ENCODE results near the gene SLC13A3.

Gene SLC13A3

DNA sequence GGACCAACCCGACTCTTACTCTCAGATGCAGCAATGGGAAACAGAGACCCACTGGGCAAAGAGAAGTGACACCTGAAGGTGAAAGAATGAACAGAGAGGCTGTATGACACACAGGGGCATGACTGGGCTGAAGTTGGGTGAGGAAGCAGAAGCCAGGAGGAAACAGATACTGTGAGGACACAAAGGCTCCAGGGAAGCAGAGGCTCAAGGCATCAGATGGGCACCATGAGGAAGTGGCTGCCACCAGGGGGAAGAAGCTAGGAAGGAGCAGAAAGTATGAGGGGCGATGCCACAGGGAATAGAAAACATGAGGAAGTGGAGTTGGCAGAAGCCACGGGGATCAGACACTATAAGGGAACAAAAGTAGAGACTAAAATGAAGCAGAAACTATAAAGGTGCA is 69.9 kb downstream of the SLC13A3 start:
- no peak for TF ChIP-seq CEBPB (IDR thresholded peaks at IDR 0.05)
- TF ChIP-seq FOXM1 (IDR thresholded peaks at IDR 0.05; ENCODE audit: borderline replicate concordance, low read depth): no peak
- no peak for TF ChIP-seq EGR1 (IDR thresholded peaks at IDR 0.05)
- no peak for TF ChIP-seq TEAD4 (IDR thresholded peaks at IDR 0.05)
- no peak for TF ChIP-seq MAX (IDR thresholded peaks at IDR 0.05)
- TF ChIP-seq CREB1 (IDR thresholded peaks at IDR 0.05; ENCODE audit: low read depth): no peak
- no peak for TF ChIP-seq ZBTB7A (IDR thresholded peaks at IDR 0.05; ENCODE audit: low read depth)
- TF ChIP-seq, protein P1, sequence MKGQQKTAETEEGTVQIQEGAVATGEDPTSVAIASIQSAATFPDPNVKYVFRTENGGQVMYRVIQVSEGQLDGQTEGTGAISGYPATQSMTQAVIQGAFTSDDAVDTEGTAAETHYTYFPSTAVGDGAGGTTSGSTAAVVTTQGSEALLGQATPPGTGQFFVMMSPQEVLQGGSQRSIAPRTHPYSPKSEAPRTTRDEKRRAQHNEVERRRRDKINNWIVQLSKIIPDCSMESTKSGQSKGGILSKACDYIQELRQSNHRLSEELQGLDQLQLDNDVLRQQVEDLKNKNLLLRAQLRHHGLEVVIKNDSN (IDR thresholded peaks at IDR 0.05): no peak
- no peak for TF ChIP-seq RAD21 (IDR thresholded peaks at IDR 0.05; ENCODE audit: low read depth)
- TF ChIP-seq TCF12 (IDR thresholded peaks at IDR 0.05; ENCODE audit: low read depth): no peak
- TF ChIP-seq, protein P2, sequence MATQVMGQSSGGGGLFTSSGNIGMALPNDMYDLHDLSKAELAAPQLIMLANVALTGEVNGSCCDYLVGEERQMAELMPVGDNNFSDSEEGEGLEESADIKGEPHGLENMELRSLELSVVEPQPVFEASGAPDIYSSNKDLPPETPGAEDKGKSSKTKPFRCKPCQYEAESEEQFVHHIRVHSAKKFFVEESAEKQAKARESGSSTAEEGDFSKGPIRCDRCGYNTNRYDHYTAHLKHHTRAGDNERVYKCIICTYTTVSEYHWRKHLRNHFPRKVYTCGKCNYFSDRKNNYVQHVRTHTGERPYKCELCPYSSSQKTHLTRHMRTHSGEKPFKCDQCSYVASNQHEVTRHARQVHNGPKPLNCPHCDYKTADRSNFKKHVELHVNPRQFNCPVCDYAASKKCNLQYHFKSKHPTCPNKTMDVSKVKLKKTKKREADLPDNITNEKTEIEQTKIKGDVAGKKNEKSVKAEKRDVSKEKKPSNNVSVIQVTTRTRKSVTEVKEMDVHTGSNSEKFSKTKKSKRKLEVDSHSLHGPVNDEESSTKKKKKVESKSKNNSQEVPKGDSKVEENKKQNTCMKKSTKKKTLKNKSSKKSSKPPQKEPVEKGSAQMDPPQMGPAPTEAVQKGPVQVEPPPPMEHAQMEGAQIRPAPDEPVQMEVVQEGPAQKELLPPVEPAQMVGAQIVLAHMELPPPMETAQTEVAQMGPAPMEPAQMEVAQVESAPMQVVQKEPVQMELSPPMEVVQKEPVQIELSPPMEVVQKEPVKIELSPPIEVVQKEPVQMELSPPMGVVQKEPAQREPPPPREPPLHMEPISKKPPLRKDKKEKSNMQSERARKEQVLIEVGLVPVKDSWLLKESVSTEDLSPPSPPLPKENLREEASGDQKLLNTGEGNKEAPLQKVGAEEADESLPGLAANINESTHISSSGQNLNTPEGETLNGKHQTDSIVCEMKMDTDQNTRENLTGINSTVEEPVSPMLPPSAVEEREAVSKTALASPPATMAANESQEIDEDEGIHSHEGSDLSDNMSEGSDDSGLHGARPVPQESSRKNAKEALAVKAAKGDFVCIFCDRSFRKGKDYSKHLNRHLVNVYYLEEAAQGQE (IDR thresholded peaks at IDR 0.05; ENCODE audit: low read depth): no peak
- TF ChIP-seq NFIC (IDR thresholded peaks at IDR 0.05): no peak
- no peak for TF ChIP-seq EP300 (IDR thresholded peaks at IDR 0.05; ENCODE audit: borderline replicate concordance)
- TF ChIP-seq TAF1 (IDR thresholded peaks at IDR 0.05; ENCODE audit: low read depth): no peak
- TF ChIP-seq YY1 (IDR thresholded peaks at IDR 0.05; ENCODE audit: low read depth): no peak

DNA sequence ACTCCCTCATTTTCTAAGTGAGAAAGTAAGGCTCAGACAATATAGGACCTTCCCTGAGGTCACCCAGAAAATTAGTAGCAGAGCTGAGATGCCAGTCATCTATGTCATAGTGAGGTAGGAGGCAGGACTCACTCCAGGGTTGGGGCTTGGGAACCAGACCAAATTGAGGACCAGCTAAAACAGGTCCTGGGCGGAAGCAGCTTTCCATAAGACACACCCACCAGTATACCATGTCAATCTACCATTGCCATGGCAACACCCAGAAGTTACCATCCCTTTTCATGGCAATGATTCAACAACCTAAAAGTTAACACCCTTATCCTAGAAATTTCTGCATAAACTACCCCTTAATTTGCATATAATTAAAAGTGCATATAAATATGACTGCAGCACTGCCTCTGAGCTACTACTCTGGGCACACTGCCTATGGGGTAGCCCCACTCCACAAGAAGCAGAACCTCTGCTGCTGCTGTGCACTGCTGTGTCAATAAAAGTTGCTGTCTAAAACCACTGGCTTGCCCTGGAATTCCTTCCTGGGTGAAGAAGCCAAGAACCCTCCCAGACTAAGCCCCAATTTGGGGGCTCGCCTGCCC is 70.5 kb downstream of the SLC13A3 start:
- TF ChIP-seq TEAD4 (IDR thresholded peaks at IDR 0.05): no peak
- TF ChIP-seq RAD21 (IDR thresholded peaks at IDR 0.05; ENCODE audit: low read depth): no peak
- TF ChIP-seq TAF1 (IDR thresholded peaks at IDR 0.05; ENCODE audit: low read depth): no peak
- no peak for TF ChIP-seq CEBPB (IDR thresholded peaks at IDR 0.05)
- no peak for TF ChIP-seq MAX (IDR thresholded peaks at IDR 0.05)
- no peak for TF ChIP-seq EP300 (IDR thresholded peaks at IDR 0.05; ENCODE audit: borderline replicate concordance)
- no peak for TF ChIP-seq EGR1 (IDR thresholded peaks at IDR 0.05)

DNA sequence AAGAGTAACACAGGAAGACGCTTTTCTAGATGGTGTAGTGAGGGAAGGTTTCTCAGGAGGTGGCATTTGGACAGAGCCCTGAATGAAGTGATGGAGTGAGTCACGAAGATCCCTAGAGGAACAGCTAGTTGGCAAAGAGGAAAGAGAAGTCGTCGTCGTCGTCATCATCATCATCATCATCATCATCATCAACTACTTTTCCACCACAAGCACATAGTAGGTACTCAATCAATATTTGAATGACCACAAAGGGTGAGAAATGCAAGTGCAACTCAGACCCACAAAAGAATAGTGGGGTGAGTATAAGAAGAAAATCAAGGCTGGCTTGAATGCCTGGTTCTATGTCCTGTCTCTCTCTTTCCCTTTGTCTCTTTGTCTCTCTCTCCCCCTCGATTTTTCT is 72.5 kb downstream of the SLC13A3 start:
- TF ChIP-seq EGR1 (IDR thresholded peaks at IDR 0.05) (no peak), TEAD4 (IDR thresholded peaks at IDR 0.05) (no peak), TAF1 (IDR thresholded peaks at IDR 0.05; ENCODE audit: low read depth) (no peak), ZBTB7A (IDR thresholded peaks at IDR 0.05; ENCODE audit: low read depth) (no peak), YY1 (IDR thresholded peaks at IDR 0.05; ENCODE audit: low read depth) (no peak), CEBPB (IDR thresholded peaks at IDR 0.05) (no peak), MAX (IDR thresholded peaks at IDR 0.05) (no peak), CREB1 (IDR thresholded peaks at IDR 0.05; ENCODE audit: low read depth) (no peak), NFIC (IDR thresholded peaks at IDR 0.05) (no peak), FOXM1 (IDR thresholded peaks at IDR 0.05; ENCODE audit: borderline replicate concordance, low read depth) (no peak), EP300 (IDR thresholded peaks at IDR 0.05; ENCODE audit: borderline replicate concordance) (no peak), TCF12 (IDR thresholded peaks at IDR 0.05; ENCODE audit: low read depth) (no peak)
- TF ChIP-seq, protein P1 (IDR thresholded peaks at IDR 0.05): no peak

DNA sequence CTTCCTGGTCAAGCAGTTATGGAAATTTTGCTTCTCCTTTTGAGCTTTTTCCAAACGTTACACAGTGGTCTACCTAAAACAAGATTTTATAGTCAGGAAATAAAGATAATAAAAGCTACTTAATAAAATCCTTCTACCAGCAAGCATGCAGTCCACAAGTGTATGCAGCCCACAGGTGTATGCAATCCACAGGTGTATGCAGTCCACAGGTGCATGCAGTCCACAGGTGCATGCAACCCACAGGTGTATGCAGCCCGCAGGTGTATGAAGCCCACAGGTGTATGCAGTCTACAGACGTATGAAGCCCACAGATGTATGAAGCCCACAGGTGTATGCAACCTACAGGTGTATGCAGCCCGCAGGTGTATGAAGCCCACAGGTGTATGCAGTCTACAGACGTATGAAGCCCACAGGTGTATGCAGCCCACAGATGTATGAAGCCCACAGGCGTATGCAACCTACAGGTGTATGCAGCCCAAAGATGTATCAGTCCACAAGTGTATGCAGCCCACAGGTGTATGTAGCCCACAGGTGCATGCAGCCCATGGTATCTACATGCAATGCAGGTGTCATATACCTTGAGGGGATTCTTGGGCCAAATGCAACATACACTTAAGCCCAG is 74.4 kb downstream of the SLC13A3 start:
- TF ChIP-seq EP300 (IDR thresholded peaks at IDR 0.05; ENCODE audit: borderline replicate concordance): no peak
- no peak for TF ChIP-seq YY1 (IDR thresholded peaks at IDR 0.05; ENCODE audit: low read depth)
- no peak for TF ChIP-seq MAX (IDR thresholded peaks at IDR 0.05)
- TF ChIP-seq TCF12 (IDR thresholded peaks at IDR 0.05; ENCODE audit: low read depth): no peak
- no peak for TF ChIP-seq RAD21 (IDR thresholded peaks at IDR 0.05; ENCODE audit: low read depth)
- TF ChIP-seq NFIC (IDR thresholded peaks at IDR 0.05): no peak
- TF ChIP-seq ZBTB7A (IDR thresholded peaks at IDR 0.05; ENCODE audit: low read depth): no peak
- TF ChIP-seq, protein P1 (IDR thresholded peaks at IDR 0.05): no peak
- no peak for TF ChIP-seq TAF1 (IDR thresholded peaks at IDR 0.05; ENCODE audit: low read depth)

GRCh38 chr20:46575937-46576461 is 75.3 kb downstream of the SLC13A3 start:
- TF ChIP-seq ZBTB7A (IDR thresholded peaks at IDR 0.05; ENCODE audit: low read depth) (no peak), TAF1 (IDR thresholded peaks at IDR 0.05; ENCODE audit: low read depth) (no peak), TCF12 (IDR thresholded peaks at IDR 0.05; ENCODE audit: low read depth) (no peak), FOXM1 (IDR thresholded peaks at IDR 0.05; ENCODE audit: borderline replicate concordance, low read depth) (no peak), TEAD4 (IDR thresholded peaks at IDR 0.05) (no peak), EGR1 (IDR thresholded peaks at IDR 0.05) (no peak), MAX (IDR thresholded peaks at IDR 0.05) (no peak), EP300 (IDR thresholded peaks at IDR 0.05; ENCODE audit: borderline replicate concordance) (no peak), RAD21 (IDR thresholded peaks at IDR 0.05; ENCODE audit: low read depth) (no peak), CEBPB (IDR thresholded peaks at IDR 0.05) (no peak), NFIC (IDR thresholded peaks at IDR 0.05) (no peak), YY1 (IDR thresholded peaks at IDR 0.05; ENCODE audit: low read depth) (no peak), CREB1 (IDR thresholded peaks at IDR 0.05; ENCODE audit: low read depth) (no peak)
- TF ChIP-seq, protein P2 (IDR thresholded peaks at IDR 0.05; ENCODE audit: low read depth): no peak
- TF ChIP-seq, protein P1 (IDR thresholded peaks at IDR 0.05): no peak

All from Ishikawa (cell line).